ENCODE data around the gene BMI1. TPM values are rescaled to one million over a fixed set of nuclear protein-coding genes. Genes with fewer than 3 reads are reported as not detected.

BMI1 gene
- total and polyA plus RNA-seq, 2 experiments from 2014 or later, result 2.3 to 10.7 TPM

GRCh38 chr10:22368981-22369380 is 48.1 kb downstream of the BMI1 start:
- H3F3A ChIP-seq (replicated peaks; ENCODE audit: low read depth), result no peaks in the 10 kb centered on the region
- no peak overlapping the region for H3K4me3 Mint-ChIP-seq

More at GRCh38 chr10:22368981-22369380, 48.1 kb downstream of the BMI1 start:
- H2AFZ ChIP-seq, result no peak overlapping the region
- no peaks in the 10 kb centered on the region for H3K79me2 ChIP-seq (replicated peaks; ENCODE audit: insufficient read depth)
- Mint-ChIP-seq H3K27ac (no peak overlapping the region), H3K27me3 (ENCODE audit: insufficient read depth, low read depth, poor library complexity) (no peaks in the 10 kb centered on the region), H3K4me1 (no peaks in the 10 kb centered on the region), H3K36me3 (ENCODE audit: low read depth) (no peaks in the 10 kb centered on the region), H3K9me3 (no peaks in the 10 kb centered on the region)
- H4K20me1 ChIP-seq (replicated peaks; ENCODE audit: insufficient read depth), result no peaks in the 10 kb centered on the region
- TF ChIP-seq CREB1 (CRISPR knock-in tag; IDR thresholded peaks at IDR 0.05; ENCODE audit: low read depth) (no peak), ZNF114 (CRISPR knock-in tag; IDR thresholded peaks at IDR 0.05) (no peak), REST (IDR thresholded peaks at IDR 0.05; ENCODE audit: unreplicated experiment) (no peak), POLR2AphosphoS5 (IDR thresholded peaks at IDR 0.05; ENCODE audit: low read depth) (no peak), CTCF (conservative IDR thresholded peaks at IDR 0.05; ENCODE audit: low read depth in 2 of 2) (no peak), ETS1 (IDR thresholded peaks at IDR 0.05) (no peak), JUNB (IDR thresholded peaks at IDR 0.05; ENCODE audit: unreplicated experiment) (no peak), NANOG (IDR thresholded peaks at IDR 0.05; ENCODE audit: borderline replicate concordance) (no peak), ZNF462 (CRISPR knock-in tag; IDR thresholded peaks at IDR 0.05) (no peak), EZH2phosphoT487 (IDR thresholded peaks at IDR 0.05; ENCODE audit: unreplicated experiment) (no peak), ZNF331 (CRISPR knock-in tag; IDR thresholded peaks at IDR 0.05; ENCODE audit: low read depth) (no peak), STAT1 (IDR thresholded peaks at IDR 0.05; ENCODE audit: unreplicated experiment) (no peak), EZH2 (IDR thresholded peaks at IDR 0.05; ENCODE audit: low read depth, unreplicated experiment) (no peak)
- H3K4me3 ChIP-seq, result no peak overlapping the region
- H3K36me3 ChIP-seq (ENCODE audit: insufficient read depth), result no peaks in the 10 kb centered on the region
- ATAC-seq (no peak), DNase-seq (ENCODE audit: low spot score) (no peak)
- H3K27me3 ChIP-seq (ENCODE audit: insufficient read depth), result no peaks in the 10 kb centered on the region
- H3K9me2 ChIP-seq (ENCODE audit: insufficient read depth), result no peaks in the 10 kb centered on the region
- no peaks in the 10 kb centered on the region for H3K4me1 ChIP-seq (ENCODE audit: insufficient read depth)
- no peak overlapping the region for H3K27ac ChIP-seq (ENCODE audit: low read depth)
- no peak overlapping the region for H3K4me2 ChIP-seq
